Measurements from ENCODE around the gene EEF1G.

The EEF1G gene

DNA sequence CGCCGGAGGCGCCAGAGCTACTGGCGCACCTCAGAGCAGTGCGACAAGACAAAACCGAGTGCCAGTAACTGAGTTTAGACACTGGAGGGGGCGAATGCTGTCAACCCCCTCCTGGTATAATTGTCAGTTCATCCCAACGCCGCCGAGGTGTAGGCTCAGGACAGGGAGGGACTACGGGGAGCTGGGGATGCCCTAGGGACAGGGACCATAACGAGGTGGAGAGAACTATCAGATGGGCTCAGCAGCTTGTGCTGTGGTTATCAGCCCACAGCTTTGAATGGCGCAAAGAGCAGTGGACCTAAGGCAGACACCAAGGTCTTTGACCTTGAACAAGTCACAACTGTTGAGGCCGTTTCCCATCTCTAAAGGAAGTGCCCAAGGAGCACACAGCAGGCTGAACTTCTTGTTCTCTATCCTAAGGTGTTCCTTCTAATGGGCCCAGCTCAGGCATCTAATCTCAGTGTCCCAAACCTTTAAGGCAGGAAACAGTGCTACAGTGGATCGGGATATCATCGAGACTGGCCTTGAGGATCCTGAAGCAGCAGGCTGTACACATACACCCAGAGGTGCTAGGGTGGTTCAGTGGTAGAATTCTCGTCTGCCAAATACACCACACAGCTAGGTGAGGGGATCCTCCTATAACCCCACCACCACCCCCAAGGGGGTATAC lies 18.6 kb upstream of the EEF1G start:
- ChIA-PET POLR2A (interaction anchor here (0.5 to 6.0 kb wide), 58 partner anchors 8 to 458 kb away, joined by 3 to 140 read pairs (median 8); partner anchors contain the start of genes AHNAK, B3GAT3, C11orf98 and CSKMT), CTCF (interaction anchor here (0.5 to 3.5 kb wide), 19 partner anchors 9 to 199 kb away, joined by 3 to 19 read pairs (median 4); partner anchors contain the start of genes B3GAT3, C11orf98, CSKMT and MTA2)
- TF ChIP-seq ZNF398 (tag by site-specific recombination; IDR thresholded peaks at IDR 0.05) (peak; percentile 50; the same call in 1 of the 2 replicates), ZSCAN23 (tag by site-specific recombination; IDR thresholded peaks at IDR 0.05) (0 out of 2 replicates have a peak, but pooled peaks have one; percentile 2), HOXD13 (CRISPR knock-in tag; IDR thresholded peaks at IDR 0.05; ENCODE audit: borderline replicate concordance) (no peak), PBX3 (CRISPR knock-in tag; IDR thresholded peaks at IDR 0.05) (0 out of 2 replicates have a peak, but pooled peaks have one; percentile 8), GLIS1 (tag by site-specific recombination; IDR thresholded peaks at IDR 0.05) (peak; percentile 4; the same call in 1 of the 2 replicates), ZNF335 (tag by site-specific recombination; conservative IDR thresholded peaks at IDR 0.05) (peak; percentile 85), ZNF362 (tag by site-specific recombination; IDR thresholded peaks at IDR 0.05) (no peak), EGR2 (tag by site-specific recombination; IDR thresholded peaks at IDR 0.05; ENCODE audit: low read depth) (0 out of 2 replicates have a peak, but pooled peaks have one; percentile 1), ZNF558 (tag by site-specific recombination; IDR thresholded peaks at IDR 0.05) (no peak), IKZF3 (tag by site-specific recombination; IDR thresholded peaks at IDR 0.05) (0 out of 2 replicates have a peak, but pooled peaks have one; percentile 7), ZNF600 (tag by site-specific recombination; IDR thresholded peaks at IDR 0.05) (0 out of 2 replicates have a peak, but pooled peaks have one; percentile 54)
- TF ChIP-seq, protein P1, sequence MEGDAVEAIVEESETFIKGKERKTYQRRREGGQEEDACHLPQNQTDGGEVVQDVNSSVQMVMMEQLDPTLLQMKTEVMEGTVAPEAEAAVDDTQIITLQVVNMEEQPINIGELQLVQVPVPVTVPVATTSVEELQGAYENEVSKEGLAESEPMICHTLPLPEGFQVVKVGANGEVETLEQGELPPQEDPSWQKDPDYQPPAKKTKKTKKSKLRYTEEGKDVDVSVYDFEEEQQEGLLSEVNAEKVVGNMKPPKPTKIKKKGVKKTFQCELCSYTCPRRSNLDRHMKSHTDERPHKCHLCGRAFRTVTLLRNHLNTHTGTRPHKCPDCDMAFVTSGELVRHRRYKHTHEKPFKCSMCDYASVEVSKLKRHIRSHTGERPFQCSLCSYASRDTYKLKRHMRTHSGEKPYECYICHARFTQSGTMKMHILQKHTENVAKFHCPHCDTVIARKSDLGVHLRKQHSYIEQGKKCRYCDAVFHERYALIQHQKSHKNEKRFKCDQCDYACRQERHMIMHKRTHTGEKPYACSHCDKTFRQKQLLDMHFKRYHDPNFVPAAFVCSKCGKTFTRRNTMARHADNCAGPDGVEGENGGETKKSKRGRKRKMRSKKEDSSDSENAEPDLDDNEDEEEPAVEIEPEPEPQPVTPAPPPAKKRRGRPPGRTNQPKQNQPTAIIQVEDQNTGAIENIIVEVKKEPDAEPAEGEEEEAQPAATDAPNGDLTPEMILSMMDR (tag by site-specific recombination; IDR thresholded peaks at IDR 0.05), result peak; percentile 72; the same call in 1 of the 2 replicates
- TF ChIP-seq, protein P2, sequence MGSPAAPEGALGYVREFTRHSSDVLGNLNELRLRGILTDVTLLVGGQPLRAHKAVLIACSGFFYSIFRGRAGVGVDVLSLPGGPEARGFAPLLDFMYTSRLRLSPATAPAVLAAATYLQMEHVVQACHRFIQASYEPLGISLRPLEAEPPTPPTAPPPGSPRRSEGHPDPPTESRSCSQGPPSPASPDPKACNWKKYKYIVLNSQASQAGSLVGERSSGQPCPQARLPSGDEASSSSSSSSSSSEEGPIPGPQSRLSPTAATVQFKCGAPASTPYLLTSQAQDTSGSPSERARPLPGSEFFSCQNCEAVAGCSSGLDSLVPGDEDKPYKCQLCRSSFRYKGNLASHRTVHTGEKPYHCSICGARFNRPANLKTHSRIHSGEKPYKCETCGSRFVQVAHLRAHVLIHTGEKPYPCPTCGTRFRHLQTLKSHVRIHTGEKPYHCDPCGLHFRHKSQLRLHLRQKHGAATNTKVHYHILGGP (tag by site-specific recombination; IDR thresholded peaks at IDR 0.05), result no peak
- Histone ChIP-seq H3K4me1 (ENCODE audit: control insufficient read depth, insufficient read depth, low read length) (no peaks in the 10 kb centered on the region), H3K9me3 (ENCODE audit: control insufficient read depth, insufficient read depth, low read depth, low read length) (no peaks in the 10 kb centered on the region), H3K36me3 (ENCODE audit: control insufficient read depth in 2 of 2, insufficient read depth in 1 of 2, low read length in 2 of 2) (peaks cover 10 to 66% of the 10 kb centered on the region in 2 experiments; a peak in 2 of 3 replicates), H3K4me3 (ENCODE audit: low read depth, low read length) (peak overlapping the region; percentile 42), H3K27ac (ENCODE audit: extremely low read depth, low read depth, low read length) (peak overlapping the region; percentile 53)

DNA sequence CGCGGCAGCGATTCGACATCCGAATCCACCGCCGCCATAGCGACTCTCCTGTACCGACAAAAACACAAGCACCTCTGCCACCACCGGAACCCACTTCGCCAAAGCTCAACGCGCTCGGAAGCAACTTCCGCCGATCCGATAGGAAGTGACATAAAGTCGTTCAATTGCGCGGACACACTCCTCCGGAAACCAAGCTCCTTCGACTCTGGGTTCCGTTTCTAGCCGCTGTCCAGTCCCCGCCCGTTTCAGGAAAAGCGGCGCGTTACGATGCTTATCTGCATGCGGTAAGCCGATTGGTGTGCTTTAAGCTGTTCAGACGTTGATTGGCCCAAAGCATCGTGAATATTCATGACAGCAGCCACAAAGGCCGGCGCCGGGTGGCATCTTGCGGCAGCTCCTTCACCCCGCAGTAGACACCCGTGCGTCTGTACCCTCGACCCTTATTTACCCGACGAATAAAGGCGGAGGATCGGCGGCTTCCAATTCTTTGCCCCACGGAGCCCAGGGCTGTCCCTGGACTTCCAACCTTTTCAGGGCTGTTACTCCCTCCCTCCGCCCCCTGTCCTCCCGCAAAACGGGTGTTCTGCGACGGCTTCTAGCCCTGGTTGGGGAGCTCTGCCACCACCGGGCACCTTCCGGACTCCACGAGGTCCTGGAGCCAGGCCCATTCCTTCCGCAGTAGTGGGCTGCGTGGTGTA lies 17.9 kb upstream of the EEF1G start, which contains the start of gene TUT1:
TUT1 (minus strand) TSS at position 76 of the 698 bp plus-strand sequence; CDS start at position 38, 38 bp downstream.
- Histone ChIP-seq H3K36me3 (ENCODE audit: control insufficient read depth in 2 of 2, insufficient read depth in 1 of 2, low read length in 2 of 2) (peaks cover 6 to 63% of the 10 kb centered on the region in 2 experiments; a peak in 2 of 3 replicates), H3K4me1 (ENCODE audit: control insufficient read depth, insufficient read depth, low read length) (no peaks in the 10 kb centered on the region), H3K9me3 (ENCODE audit: control insufficient read depth, insufficient read depth, low read depth, low read length) (no peaks in the 10 kb centered on the region), H3K27ac (ENCODE audit: extremely low read depth, low read depth, low read length) (peak within 1 kb of the TSS; percentile 73), H3K4me3 (ENCODE audit: low read depth, low read length) (peak within 1 kb of the TSS; percentile 50)
- ChIA-PET POLR2A (interaction anchor here (0.5 to 6.0 kb wide), 73 partner anchors 8 to 620 kb away, joined by 3 to 140 read pairs (median 7); partner anchors contain the start of genes AHNAK, B3GAT3, C11orf98 and CSKMT), CTCF (interaction anchor here (0.5 to 3.5 kb wide), 19 partner anchors 9 to 337 kb away, joined by 3 to 19 read pairs (median 5); partner anchors contain the start of genes B3GAT3 and MTA2)
- TF ChIP-seq ZNF248 (tag by site-specific recombination; IDR thresholded peaks at IDR 0.05) (no peak), ZNF132 (tag by site-specific recombination; IDR thresholded peaks at IDR 0.05; ENCODE audit: borderline replicate concordance) (no peak)
- TF ChIP-seq, protein P3, sequence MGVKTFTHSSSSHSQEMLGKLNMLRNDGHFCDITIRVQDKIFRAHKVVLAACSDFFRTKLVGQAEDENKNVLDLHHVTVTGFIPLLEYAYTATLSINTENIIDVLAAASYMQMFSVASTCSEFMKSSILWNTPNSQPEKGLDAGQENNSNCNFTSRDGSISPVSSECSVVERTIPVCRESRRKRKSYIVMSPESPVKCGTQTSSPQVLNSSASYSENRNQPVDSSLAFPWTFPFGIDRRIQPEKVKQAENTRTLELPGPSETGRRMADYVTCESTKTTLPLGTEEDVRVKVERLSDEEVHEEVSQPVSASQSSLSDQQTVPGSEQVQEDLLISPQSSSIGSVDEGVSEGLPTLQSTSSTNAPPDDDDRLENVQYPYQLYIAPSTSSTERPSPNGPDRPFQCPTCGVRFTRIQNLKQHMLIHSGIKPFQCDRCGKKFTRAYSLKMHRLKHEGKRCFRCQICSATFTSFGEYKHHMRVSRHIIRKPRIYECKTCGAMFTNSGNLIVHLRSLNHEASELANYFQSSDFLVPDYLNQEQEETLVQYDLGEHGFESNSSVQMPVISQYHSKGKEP (tag by site-specific recombination; IDR thresholded peaks at IDR 0.05), result peak; percentile 47; the same call in 1 of the 2 replicates
- TF ChIP-seq, protein P4, sequence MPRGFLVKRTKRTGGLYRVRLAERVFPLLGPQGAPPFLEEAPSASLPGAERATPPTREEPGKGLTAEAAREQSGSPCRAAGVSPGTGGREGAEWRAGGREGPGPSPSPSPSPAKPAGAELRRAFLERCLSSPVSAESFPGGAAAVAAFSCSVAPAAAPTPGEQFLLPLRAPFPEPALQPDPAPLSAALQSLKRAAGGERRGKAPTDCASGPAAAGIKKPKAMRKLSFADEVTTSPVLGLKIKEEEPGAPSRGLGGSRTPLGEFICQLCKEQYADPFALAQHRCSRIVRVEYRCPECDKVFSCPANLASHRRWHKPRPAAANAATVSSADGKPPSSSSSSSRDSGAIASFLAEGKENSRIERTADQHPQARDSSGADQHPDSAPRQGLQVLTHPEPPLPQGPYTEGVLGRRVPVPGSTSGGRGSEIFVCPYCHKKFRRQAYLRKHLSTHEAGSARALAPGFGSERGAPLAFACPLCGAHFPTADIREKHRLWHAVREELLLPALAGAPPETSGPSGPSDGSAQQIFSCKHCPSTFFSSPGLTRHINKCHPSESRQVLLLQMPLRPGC (tag by site-specific recombination; IDR thresholded peaks at IDR 0.05), result peak; percentile 88
- TF ChIP-seq, protein P5, sequence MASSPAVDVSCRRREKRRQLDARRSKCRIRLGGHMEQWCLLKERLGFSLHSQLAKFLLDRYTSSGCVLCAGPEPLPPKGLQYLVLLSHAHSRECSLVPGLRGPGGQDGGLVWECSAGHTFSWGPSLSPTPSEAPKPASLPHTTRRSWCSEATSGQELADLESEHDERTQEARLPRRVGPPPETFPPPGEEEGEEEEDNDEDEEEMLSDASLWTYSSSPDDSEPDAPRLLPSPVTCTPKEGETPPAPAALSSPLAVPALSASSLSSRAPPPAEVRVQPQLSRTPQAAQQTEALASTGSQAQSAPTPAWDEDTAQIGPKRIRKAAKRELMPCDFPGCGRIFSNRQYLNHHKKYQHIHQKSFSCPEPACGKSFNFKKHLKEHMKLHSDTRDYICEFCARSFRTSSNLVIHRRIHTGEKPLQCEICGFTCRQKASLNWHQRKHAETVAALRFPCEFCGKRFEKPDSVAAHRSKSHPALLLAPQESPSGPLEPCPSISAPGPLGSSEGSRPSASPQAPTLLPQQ (tag by site-specific recombination; IDR thresholded peaks at IDR 0.05), result peak; percentile 92
